HG03460 (cell line): ENCODE data around the gene ZNF827.
A peak's percentile ranks its signal among the peaks of the same experiment; 100 is the strongest.

Experiments
- ATAC-seq: cut with Tn5 transposase; IDR thresholded peaks from one replicate; pipeline ENCODE4 v1.9.1; 2021; ENCODE audit not compliant: unreplicated experiment

Gene ZNF827, protein sequence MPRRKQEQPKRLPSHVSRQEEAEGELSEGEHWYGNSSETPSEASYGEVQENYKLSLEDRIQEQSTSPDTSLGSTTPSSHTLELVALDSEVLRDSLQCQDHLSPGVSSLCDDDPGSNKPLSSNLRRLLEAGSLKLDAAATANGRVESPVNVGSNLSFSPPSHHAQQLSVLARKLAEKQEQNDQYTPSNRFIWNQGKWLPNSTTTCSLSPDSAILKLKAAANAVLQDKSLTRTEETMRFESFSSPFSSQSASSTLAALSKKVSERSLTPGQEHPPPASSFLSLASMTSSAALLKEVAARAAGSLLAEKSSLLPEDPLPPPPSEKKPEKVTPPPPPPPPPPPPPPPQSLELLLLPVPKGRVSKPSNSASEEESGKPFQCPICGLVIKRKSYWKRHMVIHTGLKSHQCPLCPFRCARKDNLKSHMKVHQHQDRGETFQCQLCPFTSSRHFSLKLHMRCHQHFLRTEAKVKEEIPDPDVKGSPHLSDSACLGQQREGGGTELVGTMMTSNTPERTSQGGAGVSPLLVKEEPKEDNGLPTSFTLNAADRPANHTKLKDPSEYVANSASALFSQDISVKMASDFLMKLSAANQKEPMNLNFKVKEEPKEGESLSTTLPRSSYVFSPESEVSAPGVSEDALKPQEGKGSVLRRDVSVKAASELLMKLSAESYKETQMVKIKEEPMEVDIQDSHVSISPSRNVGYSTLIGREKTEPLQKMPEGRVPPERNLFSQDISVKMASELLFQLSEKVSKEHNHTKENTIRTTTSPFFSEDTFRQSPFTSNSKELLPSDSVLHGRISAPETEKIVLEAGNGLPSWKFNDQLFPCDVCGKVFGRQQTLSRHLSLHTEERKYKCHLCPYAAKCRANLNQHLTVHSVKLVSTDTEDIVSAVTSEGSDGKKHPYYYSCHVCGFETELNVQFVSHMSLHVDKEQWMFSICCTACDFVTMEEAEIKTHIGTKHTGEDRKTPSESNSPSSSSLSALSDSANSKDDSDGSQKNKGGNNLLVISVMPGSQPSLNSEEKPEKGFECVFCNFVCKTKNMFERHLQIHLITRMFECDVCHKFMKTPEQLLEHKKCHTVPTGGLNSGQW

DNA sequence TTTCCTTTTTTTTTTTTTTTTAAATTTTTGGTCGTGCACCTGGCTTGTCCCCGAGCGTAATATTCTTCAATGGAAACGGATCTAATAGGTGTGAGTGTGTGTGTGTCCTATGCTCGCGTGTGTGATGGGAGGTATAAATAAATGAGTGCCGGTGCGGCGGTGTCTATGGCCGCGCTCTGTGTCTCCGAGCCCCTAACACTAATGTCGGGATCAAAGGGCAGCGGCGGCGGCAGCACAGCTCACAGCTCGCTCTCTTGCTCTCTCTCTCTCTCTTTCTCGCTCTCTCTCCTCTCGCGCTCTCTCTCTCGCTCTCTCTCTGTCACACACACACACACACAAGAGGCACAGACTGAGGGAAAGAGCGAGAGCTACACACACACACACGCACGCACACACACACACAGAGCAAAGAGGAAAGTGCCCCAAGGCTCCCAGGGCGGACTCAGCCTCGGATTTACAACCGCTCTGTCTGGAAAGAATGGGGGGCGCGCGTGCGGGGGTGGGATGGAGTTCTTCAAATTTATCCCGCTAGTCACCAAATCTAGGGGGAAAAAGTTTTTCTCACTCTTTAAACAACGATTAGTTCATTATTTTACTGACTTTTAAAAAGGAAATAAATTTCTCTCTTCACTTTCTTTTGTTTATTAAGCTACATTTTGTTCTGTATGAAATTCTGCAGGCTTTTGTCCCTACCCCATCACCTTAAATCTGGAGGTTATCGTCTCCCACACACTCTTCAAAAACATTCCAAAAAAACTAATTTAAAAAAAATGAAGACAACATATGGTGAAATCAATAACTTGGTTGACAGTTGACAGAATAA lies at the start of gene ZNF827:
TSS of gene ZNF827 (minus strand) at position 206 of the 823 bp plus-strand sequence. CDS start 416 bp downstream, outside the sequence.
- ATAC-seq = peak; percentile 42

DNA sequence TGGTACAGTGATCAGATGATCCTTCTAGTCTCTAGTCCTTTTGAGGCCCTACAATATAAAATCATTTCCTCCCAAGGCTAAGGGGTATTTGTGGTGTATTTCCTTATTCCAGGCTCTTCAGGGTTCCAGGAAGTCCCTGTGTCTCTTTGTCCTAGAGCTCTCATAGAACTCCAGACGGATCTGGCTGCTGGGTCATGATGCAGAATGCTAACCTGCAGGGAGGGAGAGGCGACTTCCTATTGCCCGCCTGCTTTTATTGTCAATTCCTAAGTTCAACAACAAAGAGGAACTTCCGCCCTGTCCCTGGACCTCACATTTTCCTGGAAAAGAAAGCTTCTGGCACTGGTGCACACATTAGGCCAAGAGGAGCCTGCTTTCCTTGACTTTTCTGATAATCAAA lies 45.9 kb upstream of the ZNF827 start:
- no peak for ATAC-seq

DNA sequence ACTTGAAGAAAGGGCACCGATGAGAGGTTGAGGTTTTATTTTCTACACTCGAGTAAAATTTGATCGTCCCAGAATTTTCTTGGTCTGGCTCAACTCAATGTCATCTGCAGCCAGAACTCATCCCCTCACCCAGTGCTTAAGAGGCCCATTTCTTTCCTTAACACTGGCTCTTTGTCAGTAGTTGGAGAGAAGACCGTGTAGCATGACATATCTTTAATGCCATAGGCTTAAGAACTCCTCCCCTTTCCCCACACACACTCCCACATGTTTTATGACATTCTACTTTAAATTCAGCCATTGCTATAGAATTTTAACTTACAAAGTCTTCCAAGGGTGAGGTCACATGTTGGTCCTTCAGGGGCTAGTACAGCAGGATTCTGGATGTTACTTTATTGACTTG lies 44.2 kb upstream of the ZNF827 start:
- no peak for ATAC-seq

DNA sequence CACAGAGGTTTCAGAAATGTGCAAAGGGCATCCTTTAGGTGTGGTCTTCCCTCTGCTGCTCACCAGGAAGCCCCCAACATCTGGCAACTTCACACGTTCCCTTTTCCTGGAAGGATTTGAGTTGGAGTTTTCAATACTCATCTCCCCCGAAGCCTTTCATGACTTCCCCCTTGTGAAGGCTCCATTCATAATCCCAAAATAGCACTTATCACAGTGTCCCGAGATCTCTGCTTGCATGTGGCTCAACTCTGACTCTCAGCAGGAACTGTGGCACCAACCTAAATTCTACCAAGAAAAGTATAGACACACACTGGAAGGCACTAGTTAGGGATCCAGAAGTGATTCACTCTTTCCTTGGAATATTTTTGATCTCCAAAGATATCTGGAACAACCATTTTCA lies 40.5 kb upstream of the ZNF827 start:
- ATAC-seq = no peak

DNA sequence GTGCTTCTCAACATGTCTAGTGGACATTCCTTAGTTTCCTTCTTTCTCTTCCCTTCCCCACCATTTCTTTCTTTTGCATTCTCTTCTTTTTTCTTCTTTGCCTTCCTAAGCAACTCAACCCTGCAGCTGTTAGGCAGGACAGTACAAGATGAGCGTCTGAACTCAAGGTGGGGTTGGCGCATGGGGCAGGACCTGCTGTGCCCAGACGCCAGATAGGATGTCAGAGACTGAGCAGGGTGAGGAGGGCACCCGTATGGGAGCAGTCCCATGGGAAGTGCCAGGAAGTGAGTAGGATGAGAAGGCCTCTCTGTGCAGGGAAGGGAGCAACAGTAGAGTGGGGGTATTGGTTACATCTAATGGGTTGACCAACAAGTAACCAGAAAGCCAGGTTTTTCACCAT lies 38.1 kb upstream of the ZNF827 start:
- ATAC-seq = no peak

DNA sequence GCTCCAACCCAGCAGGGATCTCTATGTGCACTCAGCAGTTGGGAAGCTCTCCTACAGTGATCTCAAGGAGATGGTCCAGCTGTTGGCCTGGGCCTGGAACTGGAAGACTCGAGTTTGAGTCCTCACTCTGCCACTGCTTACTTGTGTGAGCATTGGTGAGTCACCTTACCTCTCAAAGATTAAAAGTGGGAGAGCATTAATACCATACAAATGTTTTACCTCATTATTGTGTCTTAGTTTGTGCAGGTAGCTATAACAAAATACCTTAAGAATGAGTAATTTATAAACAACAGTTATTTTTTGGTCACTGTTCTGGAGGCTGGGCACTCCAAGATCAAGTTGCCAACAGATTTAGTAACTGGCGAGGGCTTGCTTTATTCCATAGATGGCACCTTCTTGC lies 21.4 kb upstream of the ZNF827 start:
- ATAC-seq = no peak

DNA sequence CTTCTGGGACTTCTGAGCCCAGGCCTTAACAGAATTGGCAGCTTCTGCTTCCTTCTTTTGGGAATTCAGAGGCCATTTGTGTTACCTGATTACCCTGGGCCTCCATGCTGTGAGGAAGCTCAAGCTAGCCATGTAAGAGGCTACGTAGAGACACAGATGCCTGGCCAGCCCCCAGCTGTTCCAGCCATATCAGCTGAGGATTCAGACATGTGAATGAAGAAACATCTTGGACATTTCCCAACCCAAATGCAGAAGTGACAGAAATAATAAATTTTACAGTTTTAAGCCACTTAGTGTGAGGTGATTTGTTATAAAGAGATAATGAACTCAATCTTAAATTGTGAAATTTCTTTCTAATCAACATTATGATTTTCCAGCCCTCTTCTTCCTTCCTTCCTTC lies 18.7 kb upstream of the ZNF827 start:
- ATAC-seq = no peak

DNA sequence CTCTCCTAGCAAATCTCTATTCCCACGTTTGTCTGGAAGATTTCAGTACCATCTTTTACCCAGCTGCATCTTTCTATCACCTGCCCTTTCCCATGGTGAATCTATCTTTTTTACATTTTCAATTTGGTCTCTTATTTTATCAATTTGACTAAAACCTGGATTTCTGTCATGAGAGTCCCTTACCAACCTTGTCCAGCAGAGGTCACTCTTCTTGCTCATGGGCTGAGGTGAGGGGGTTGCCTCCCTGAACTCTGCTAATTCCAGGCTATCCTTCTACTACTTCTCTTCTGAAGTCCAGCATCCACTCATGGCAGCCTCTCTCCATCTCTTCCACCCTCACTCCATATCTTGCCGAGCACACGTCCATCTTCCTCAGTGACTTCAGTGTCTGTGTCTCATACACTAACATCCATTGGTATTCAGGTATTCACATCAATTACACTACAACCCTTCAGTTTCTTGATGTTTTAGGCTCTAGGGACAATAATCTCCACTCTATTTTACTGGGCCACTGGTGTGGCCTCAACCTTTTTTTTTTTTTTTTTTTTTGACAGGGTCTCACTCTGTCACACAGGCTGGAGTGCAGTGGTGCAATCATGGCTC lies 17.8 kb upstream of the ZNF827 start:
- ATAC-seq = no peak

DNA sequence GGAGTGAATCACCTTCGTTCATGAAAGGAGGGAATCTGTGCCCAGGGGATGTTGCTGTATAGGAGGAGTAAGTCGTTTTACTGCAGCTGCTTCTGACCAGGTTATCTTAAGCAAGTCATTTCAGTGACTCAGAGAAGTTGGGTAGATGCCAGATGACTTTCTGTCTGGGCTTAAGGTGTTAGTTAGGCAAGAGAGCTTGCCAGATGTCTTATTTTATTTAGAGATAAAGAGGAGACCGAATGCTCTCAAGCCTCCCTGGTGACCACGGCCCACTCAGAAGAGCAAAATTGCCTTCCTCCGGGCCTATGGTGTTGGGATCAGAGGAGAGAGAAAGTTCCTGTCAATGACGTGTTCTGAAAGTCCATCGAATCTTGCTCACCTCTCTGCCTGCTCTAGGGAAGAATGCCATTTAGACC lies 16.3 kb upstream of the ZNF827 start:
- no peak for ATAC-seq

DNA sequence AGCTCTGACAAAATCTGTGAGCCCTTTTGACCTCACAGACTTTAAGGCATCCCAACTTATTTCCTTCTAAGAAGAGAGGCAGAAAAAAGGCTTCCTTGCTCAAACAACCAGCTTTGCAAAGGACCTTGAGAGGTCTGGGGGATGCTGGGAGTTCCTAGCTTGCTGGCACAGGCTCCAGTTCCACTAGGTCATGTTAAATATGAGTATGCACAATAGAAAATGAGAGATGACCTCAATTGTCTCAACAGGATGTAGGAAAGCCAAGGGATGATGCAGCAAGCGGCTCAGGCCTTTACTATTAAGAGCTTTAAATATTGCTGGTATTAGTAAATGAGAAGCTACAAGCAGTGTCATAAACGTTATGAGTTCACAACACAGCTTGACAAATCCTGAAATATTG lies 13.3 kb upstream of the ZNF827 start:
- no peak for ATAC-seq

DNA sequence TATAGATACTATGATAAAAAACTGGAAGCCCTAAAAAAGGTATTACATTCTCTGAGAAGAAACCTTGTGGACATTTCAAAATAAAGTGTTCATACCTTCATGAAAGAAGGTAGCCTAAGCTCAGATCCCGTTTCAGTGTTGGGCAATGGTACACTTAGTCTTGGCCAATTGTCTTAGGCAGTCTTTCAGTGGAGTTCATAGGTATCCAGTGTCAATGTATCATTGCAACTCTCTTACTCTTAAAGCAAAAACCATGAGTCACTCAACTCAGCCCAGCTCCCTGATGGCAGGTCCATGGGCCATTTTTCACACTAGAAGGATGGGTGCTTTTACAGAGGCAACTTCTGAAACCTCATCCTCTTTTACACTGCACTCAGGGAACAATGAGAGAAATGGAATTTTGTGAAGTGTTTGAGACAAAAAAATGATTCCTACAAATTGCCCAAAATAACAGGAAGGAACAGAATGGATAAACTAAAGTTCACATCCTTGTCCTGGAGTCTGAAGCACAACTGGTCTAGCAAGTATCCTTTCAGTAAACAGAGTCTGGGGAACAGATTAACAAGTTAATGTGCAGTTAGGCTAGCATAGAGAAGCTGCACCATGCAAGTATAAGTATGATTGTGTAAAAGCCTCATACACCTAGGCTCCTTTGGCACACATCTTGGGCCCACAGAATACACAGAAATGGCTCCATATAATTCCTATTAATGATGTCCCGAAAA lies 7.0 kb upstream of the ZNF827 start:
- ATAC-seq = no peak

DNA sequence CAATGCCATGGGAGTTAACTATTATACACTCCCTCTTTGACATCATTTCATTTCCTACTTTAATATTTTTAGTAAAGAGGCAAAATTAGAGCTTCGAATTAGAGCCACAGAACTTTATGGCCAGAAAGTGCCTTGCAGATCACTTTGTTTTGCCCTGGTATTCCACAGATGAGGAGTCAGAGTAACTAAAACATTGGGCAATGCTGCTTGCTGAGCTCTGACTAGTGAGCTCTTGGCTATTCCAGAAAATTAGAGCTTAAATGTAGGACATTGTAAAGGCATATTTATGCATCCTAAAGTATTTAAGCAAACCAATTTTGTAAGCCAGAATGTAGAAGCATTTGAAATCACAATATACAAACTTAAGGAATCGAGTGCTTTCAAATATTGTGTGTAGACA lies 6.3 kb upstream of the ZNF827 start:
- ATAC-seq = no peak

DNA sequence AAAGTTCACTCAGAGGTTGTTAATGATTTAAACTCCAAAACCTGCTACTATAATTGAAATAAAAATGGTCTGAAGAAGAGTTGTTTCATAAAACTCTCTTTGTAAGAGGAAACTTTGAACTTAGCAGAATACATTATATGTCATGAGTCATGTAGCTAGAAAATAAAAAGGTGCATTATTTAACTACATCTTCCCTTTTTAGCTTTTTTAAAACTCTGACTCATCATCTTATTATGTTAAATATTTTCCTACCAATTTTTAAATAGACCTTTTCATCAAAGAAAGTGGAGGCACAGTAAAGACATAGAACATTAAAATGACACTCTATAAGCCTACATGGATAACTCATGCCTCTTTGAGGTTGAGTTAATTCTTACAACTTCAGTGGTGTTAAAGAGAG lies 1.2 kb upstream of the ZNF827 start:
- ATAC-seq = no peak

DNA sequence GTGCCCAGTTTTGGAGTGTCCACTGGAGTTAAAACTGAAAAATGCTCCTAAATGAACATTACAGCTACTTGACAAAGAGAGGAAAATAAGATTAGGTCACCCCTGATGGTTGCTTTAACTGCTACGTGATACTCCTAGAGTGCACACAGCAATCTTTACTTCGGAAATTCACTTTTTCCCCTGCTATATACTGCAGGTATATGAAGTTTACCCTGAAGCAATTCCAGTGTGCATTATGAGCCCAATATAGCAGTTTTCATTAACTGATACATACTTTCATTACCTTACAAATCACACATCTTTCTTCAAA lies 773 bp upstream of the ZNF827 start:
- no peak for ATAC-seq

DNA sequence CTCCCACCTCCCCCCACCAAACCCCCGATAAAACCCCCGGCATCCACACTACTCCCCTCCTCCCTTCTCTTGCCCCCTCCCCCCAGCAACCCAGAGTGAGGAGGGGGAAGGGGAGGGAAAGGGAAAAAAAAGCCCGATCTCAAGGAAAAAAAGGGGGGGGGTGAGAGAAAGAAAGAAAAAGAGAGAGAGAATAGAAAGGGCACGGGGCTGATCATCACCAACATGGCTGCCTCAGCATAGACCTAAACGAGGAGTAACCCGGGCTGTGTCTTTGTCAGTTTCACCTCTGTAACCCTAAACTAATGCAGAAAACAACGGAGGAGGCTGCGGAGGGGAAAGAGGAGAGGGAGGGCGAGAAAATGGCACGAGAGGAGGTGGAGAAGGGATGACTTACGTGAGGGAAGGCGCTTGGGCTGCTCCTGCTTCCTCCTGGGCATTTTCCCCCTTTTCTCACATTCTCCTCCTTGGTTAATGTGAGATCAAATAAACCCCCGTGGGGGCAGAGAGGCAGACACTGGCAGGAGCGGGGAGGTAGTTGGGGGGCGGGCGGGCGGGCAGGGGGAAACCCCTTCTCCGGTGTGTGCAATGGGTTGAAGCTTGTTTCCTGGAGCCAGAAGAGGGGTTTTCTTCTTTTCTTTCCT lies 532 bp downstream of the ZNF827 start:
- ATAC-seq = peak; percentile 19

DNA sequence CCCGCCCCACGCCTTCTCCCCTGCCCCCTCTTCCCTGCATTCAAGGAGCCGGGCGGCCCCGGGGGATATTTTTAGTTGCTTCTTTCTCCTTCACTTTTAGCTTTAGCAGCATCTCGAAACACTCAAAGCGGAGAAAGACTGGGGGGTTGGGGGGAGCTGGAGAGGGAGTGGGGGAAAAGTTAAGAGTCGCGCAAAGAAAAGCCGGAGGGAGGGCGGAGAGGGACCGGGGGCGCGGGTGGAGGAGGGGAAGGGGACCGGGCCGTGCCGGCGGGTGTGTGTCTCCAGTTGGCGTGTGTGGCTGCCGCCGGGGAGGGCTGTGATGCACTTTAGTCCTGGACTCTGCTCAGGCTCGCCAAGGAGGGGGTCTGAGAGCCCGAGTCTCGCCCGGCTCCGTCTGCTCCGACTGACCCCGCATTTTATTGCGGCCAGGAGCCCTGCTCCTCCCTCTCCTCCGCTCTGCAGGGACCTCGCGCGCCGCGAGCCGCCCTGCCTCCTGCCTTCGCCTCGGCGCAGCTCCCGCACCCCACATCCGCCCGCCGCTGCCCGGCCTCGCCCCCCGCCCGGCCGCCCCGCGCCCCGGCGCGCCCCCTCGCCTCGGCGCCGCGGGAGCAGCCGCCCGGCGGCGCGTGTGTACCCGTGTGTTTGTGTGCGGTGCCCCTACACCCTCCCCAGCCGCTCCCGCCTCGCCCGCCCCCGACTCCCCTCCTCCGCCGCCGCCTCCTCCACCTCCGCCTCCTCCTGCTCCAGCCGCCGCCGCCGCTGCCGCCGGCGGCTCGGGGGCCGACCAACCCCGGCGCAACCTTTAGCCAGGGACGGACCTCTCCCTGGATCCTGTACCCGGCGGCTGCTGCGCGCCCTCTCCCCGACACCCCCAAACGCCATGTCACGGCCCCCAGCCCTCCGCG lies 1.4 kb downstream of the ZNF827 start:
- ATAC-seq = peak; percentile 15

DNA sequence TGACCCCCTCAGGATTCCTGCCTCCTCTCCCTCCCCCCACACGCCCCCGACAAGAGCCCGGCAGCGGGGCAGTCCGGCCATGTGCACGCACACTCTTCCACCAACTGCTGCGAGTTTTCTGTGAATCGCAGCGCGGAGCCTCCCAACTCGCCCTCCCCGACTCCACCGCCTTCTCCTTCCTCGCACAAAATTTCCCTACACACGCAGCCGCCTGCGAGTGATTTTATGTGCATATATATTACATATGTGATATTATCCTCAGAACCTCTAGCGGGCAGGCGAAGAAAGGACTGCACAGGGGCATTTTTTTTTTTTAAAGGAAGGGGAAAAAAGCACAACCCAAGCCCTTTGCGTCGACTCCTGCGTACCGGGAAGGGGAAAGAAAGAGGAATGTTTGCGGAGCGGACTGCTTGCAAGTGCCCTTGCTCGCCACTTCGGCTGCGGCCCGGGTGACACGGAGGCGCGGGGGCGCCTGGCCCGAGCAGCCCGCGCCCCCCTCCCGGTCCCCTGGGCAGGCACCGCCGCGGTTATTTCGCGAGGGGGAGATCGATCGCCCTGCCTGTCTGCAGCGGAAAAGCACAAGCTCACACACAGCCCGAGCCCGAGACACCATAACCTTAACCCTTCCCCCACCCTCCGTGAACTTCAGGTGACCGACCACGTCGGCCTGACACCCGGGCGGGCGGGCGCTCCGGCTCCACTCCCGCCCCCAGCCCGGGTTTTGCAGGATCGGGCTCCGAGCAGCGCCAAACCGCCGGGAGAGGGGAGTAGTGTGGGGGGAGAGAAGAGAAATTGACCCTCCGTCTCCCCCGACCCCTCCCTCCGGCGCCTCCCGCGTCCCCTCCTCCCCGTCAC lies 2.3 kb downstream of the ZNF827 start:
- ATAC-seq = peak; percentile 50
